ENCODE data around the gene NLRC4.
"Not testable (repeated sequence)": the region's sequence is repeated elsewhere in the genome, so short reads cannot be mapped to it uniquely, and the experiment has no call there.

The NLRC4 gene

DNA sequence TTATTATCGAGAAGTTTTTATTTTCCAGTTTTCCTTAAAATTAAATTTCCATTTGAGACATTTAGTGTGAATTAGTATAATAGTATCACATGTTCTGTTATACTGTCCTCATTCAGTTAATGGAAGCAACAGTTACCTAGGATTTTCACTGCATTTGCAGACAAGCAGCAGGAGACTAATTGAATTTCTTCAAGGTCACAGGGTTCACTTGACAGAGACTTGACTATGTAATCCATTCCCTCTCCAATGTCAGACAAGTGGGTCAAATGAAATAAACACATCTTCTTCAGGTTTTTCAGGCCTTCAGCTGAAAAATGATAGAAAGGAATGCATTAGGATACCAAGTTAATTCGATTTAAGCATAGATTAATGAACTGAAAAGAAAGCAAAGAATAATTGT, 26.7 kb downstream of the NLRC4 start:
- no peak for DNase-seq

DNA sequence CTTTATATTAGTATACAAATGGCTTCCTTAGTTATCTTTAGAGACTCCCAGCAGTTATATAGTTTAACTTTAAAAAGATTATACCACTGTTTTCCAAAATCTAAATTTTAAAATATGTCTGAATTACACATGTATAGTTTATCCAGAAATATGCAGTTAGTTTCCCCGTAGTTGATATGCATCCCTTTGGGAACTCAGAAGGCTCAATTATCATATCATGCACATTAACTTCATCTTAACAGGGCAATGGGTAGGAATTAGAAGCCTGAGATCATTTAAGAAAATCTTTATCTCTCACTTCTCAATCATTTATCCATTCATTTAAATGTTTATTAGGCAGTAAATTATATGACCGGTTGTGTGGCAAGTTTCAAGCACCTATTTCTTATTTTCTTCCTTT, 27.2 kb downstream of the NLRC4 start:
- no peak for DNase-seq

DNA sequence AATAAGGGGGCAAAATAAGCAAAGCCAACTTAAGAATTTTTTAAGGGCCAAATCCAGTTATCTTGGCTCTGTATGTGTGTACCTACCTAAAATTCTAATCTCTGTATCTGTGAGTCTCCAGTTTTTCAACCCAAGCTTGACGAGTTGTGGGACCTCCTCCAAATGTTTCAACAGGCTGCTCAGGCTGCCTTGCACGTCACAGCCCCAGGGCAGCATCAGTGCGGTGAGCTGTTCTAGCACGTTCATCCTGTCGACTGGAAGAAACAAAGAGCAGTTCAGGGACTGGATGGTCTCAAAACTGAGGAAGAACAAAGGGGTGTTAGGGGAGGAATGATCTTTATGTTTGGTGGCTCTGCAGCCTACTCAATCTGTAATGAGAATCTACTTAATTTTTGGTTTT, 29.4 kb downstream of the NLRC4 start:
- no peak for DNase-seq

DNA sequence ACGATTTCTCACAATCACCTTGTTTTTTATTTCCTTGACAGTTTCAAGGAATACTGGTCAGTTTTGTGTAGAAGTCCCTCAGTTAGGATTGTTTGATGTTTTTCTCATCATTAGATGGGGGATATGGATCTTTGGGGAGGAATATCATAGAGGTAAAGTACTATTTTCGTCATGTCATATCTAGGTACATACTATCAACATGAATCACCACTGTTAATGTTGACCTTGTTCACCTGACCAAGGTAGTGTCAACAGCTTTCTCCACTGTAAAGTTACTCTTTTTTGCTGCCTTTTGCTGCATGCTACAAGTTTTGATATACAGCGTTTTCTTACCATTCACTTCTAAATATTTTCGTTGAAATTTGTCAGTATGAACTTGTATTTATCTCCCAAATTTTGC, 32.7 kb downstream of the NLRC4 start:
- no peak for DNase-seq

DNA sequence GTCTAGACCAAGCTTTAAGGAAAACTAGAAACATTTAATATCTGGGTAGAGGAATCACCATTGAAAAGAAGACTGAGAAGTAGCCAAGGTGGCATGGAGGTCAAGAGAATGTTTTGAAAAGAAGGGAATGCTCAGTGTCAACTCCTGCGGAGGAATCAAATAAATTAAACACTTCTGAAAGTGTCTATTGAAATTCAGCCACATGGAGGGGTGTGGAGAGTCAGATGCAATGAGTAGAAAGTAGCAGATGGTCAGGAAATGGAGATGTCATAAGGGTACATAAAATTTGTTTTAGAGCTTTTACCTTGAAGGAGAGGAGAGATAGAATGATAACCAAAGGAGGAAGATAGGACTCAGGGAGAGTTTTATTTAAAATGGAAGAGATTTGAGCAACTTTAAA, 35.1 kb downstream of the NLRC4 start:
- no peak for DNase-seq

DNA sequence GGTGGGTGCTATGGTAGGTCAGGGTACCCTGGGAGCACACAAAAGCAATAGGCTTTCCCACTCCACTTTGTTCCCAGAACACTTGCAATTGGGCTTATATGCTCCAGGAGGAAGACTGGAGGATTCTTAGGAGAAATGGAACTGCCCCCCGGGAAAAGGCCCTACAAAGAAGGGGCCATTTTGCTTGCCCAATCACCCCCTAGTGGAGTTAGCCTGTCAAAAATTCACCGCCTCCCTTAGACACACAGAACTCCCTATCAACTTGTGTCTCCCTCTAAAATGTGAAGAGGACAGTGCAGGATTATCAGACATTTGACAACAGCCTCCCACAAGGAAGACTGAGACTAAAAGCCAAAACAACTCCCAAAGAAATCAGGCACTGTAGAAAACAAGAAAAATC, 36.5 kb downstream of the NLRC4 start:
- no peak for DNase-seq

DNA sequence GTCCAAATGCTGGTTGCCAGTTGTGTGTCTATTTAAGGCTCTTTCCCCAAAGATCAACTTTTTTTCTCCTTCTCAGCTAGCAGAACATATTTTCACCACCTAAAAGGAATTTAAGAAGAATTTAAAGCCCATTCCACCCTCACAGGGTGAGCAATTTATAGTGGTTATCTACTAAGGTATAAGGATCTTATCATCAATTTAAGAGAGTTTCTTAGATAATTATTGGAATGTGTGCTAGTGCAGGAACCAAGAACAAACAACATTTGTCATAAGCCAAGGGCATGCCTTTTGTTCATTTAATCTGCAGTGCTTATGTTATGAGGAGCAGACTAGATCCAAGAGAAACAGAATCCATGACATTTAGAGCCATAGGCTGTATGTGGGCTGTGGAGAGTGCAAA, 37.2 kb downstream of the NLRC4 start:
- DNase-seq: no peak

DNA sequence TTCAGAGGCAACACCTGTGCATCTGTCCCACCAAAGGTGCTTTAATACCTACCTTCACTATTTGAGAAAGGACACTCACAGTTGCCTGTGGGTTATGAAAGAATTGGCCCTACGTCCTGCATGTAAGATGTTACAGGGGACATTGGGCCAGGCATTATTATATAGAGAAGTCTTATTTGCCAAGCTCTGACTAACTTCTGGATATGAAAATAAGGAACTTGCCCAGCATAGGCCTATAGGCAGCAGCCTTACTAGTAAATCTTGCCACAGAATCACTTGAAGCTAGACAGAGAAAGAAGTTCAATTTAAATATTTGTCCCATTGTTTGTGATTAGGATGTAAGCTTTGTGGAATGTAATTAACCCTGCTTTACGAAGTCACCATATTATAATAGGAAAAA, 41.7 kb downstream of the NLRC4 start:
- DNase-seq: peak; percentile 57 to 59

DNA sequence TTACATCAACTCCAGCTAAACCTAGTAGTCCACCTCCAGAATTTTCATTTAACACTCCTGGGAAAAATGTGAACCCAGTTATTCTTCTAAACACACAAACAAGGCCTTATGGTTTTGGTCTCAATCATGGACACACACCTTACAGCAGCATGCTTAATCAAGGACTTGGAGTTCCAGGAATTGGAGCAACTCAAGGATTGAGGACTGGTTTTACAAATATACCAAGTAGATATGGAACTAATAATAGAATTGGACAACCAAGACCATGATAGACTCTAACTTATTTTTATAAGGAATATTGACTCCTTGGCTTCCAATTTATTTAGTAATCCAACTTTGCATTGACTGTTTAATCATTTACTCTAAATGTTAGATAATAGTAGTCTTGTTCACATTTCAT, 44.2 kb downstream of the NLRC4 start:
- DNase-seq: no peak

DNA sequence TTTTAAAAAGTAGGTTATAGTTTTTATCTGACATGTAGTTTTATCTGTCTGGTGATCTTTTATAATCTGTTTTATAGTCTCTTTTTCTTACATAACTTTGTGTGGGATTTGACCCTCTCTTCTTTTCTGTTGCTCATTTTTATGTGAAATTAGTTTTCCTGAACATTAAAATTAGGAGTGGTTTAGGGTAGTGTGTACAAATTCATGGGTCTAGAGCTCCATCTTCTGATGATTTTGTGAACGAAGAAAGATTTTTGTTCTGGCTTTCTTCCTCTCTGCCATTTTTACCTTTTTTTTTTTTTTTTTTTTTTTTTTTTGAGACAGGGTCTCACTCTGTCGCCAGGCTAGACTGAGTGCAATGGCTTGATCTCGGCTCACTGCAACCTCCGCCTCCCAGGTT, 52.4 kb downstream of the NLRC4 start:
- DNase-seq: no peak

DNA sequence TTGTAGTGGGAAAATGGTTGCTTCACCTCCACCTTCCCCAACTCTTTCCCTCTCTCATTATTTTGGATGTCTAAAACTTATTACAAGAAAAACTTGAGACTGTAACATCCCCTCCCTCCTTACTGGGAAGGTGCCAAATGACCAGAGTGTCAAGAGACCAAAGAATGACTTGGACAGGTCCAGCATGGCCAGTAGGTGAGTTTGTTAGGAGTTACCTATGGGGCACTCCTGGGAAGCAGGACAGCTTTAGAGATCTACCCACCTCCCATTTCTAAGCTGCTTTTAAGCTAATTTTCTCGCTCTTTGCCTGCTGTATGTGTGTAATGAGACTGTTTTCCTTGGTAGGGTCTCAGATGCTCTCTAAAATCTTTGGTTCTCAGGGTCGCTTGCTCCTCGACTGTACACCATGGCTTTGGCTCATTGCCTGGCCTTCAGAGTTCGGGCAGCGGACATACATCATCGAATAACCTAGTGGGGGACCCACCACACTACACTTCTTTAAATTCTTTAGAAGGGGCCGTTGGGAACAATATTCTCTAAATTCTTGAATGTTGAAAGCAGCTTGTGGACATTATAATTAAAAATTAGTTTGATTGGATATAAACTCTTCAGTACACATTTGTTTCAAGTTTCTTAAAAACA, 53.8 kb downstream of the NLRC4 start:
- no peak for DNase-seq

DNA sequence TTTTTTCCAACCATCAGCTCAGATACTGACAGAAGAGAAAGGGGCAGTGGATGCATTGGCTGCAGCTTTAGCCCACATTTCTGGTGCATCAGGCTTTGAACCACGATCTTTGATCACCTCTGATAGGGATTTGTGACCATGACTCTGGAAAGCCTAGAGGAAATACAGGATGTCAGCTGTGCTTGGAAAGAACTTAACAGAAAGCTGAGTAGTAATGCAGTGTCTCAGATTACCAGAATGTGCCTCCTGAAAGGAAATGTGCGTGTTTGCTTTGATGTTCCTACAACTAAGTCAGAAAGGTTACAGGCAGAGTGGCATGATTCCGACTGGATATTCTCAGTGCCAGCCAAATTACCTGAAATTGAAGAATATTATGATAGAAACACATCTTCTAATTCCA, 61.3 kb downstream of the NLRC4 start:
- DNase-seq: not testable (repeated sequence)

DNA sequence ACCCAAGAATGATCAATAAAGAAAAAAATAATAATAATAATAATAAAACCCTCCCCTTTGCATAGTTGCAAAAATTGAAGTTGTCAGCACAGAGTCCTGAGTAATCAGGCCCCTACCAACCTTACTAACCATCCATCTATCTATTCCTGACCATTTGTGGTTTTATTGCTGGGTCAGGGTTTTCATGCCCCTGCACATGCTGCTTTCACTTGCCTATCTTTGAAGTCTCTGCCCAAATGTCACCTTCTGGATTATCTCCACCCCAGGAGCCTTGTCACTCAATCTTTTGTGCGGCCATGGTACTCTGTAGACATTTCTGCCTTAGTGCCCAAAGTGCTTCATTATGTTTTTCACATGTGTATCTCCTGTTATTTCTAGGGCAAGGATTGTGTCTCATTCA, 63.9 kb downstream of the NLRC4 start:
- no peak for DNase-seq

DNA sequence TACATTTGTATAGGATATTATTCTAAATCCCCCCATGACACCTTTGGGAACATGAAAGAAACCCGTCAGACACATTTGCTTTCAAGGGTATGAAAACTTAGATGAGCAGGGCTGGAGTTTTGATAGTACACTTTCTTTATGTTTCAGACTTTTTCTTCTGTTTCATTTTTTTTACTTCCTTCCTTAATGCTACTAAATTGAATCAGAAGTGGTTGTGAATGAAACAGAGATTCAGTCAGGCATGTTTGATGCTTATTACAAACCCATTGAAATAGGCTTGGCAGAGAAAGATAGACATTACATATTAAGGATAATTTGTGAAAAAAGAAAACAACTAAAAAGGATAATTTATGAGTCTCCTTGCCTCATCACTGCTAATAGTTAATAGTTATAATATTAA, 72.3 kb downstream of the NLRC4 start:
- no peak for DNase-seq

DNA sequence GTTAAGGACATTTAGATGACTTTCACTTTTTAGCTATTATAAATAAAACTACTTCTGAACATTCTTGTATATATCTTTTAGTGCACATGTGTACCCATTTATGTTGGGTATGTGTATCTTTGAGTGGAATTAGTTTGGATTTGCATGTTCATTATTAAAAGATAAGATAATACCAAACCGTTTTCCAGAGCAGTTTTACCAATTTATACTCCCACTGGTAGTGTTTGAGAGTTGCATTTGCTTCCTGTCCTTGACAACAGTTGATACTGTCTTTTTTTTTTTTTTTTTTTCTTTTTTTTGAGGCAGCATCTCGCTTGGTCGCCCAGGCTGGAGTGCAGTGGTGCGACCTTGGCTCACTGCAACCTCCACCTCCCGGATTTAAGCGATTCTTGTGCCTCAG, 75.7 kb downstream of the NLRC4 start:
- DNase-seq: no peak

DNA sequence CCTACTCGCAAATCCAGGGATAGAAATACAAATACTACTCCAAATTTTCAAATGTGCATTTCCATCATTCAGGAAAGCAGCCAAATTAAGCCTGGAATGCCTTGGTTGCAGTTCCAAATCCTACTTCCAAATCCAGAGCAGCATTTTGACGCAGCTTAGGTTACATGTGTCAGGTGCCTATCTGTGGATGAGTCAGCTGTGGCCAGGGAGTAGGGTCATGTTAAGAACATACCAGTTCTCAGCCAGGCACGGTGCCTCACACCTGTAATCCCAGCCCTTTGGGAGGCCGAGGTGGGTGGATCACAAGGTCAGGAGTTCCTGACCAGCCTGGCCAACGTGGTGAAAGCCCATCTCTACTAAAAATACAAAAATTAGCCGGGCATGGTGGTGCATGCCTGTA, 82.0 kb downstream of the NLRC4 start:
- no peak for DNase-seq

All from inflammatory macrophage (primary cell).